Measurements from ENCODE around the gene CTPS1.

GRCh38 chr1:41019353-41019745, 39.9 kb downstream of the CTPS1 start:
- TF ChIP-seq CTCF (IDR thresholded peaks at IDR 0.05): no peak
- TF ChIP-seq POLR2A (IDR thresholded peaks at IDR 0.05): no peak
